PC-3 (cell line): ENCODE results near the gene HOXB6.

ENCODE experiments used
- CTCF ChIP-seq: fragments of 300-600 bp; sonication (generic); conservative IDR thresholded peaks from 2 replicates; pipeline ENCODE4 v1.5.1; 2017; ENCODE audit warnings: antibody characterized with exemption, low read depth, mild to moderate bottlenecking, low read length
- EZH2 ChIP-seq: fragments of 300-600 bp; sonication (generic); IDR thresholded peaks from one replicate; pipeline ENCODE4 v1.6.1; 2017; ENCODE audit warnings: antibody characterized with exemption, mild to moderate bottlenecking, low read length; ENCODE audit not compliant: unreplicated experiment

GRCh38 chr17:48647103-48647962 is 42.5 kb upstream of the HOXB6 start:
- TF ChIP-seq CTCF = no peak
- no peak for TF ChIP-seq EZH2
